Cardiac fibroblast (primary cell): ENCODE results near the gene ANKMY1.

ENCODE experiments used
- DNase-seq, 2 donors: peaks; one replicate each; pipeline versions ENCODE4 v3.0.0 to v3.0.0-alpha.2; 2010; ENCODE audit warnings: low read depth in 2 of 2
- H3K4me3 ChIP-seq, 2 donors: replicated peaks in 1 of 2; 1 replicate in 1 of 2; 2 replicates in 1 of 2; pipeline ENCODE4 v1.5.1; 2011; ENCODE audit warnings: low read depth in 2 of 2, low read length in 2 of 2, mild to moderate bottlenecking in 2 of 2, moderate library complexity in 1 of 2
- TF ChIP-seq, protein P1 (sequence below): IDR thresholded peaks from one replicate; pipeline ENCODE4 v1.5.1; 2011; ENCODE audit warnings: low read depth, mild to moderate bottlenecking, low read length, inconsistent platforms

ANKMY1 gene

DNA sequence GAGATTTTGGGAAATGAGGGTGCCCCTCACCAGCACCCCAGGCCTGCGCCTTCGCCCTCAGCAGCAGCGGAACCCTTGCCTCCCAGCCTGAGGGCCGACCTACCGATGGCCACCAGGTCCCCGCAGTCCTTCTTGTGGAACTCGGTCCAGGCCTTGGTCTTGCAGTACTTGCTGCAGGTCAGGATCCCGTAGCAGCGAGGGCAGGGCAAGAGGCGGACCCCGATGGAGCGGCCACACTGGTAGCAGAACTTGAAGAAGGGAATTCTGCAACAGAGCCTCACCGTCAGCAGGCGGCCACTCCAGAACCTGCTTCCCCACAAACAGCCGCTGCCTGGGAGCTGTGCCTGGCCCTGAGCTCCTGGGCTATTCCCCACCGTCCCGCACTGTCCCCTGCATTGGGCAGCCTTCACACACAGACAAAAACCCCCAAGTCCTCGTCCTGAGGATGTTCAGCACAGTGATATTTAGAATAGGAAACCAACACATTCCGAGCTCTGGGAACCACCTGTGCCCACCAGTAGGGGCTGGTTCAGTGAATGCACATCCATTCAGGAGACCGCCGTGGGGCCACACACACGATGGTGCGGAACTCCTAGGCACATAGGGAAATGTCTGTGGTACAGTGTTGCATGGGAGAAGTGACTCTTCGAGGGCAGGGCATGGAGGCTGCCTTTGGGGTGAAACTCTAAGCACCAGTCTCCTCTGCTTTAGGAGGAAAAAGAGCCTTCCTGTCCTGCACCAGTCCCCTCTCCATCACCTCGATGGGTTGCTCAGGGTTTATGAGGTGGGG lies 76.8 kb downstream of the ANKMY1 start:
- no peak for DNase-seq
- no peak overlapping the region for H3K4me3 ChIP-seq
- TF ChIP-seq, protein P1, sequence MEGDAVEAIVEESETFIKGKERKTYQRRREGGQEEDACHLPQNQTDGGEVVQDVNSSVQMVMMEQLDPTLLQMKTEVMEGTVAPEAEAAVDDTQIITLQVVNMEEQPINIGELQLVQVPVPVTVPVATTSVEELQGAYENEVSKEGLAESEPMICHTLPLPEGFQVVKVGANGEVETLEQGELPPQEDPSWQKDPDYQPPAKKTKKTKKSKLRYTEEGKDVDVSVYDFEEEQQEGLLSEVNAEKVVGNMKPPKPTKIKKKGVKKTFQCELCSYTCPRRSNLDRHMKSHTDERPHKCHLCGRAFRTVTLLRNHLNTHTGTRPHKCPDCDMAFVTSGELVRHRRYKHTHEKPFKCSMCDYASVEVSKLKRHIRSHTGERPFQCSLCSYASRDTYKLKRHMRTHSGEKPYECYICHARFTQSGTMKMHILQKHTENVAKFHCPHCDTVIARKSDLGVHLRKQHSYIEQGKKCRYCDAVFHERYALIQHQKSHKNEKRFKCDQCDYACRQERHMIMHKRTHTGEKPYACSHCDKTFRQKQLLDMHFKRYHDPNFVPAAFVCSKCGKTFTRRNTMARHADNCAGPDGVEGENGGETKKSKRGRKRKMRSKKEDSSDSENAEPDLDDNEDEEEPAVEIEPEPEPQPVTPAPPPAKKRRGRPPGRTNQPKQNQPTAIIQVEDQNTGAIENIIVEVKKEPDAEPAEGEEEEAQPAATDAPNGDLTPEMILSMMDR, result no peak

DNA sequence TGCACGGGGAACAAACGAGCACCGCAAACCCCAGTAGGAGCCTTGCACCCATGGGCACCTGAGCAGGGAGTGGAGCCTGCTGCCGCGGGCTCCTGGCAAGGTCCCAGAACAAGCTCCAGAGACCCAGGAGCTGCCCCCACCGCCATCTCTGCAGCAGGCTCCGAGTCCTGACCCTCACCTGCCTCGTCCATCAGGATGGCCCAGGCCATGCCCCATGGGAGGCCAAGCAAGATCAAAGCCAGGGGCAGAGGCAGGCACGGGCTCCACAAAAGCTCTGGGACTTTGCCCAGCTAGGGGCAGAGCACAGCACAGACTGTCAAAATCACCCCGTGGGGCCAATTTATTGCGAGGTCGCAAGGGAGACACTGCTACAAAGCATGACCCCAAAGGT lies 78.7 kb downstream of the ANKMY1 start:
- H3K4me3 ChIP-seq, result no peak overlapping the region
- no peak for DNase-seq
- TF ChIP-seq, protein P1, result no peak

DNA sequence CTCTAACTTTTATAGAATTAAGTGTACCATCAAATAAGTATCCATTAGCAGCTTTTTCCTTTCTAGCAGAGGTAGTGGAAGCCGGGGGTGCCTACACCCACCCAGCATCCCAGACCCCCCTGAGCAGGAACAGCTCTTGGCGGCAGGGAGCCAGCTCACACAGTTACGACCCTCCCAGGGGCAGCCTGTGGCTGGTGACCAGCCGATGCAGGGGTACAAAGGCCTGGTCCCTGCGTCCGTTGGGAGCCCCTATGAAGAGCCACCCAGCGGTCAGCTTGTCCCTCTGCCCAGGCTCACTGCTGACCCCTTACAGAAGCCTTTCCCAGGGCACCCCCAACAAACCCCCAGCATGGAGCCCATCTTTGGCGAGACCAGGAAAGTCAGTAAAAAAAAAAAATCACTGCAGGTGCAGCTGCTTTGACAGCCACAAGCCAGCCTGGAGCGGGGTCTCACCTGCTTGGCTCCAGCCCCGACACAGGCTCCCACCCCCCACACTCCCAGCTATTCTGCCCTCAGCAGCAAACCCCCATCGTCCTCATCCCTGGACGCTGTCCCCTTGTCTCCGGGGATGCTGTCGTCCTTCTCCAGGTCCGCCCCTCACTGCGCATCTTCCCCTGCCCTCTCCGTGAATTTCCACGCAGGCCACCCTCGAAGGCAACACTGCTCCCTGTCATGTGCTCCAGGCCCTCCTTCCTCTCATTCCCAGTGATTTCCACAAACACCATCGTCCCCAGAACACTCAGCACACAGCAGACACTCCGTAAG lies 79.3 kb downstream of the ANKMY1 start:
- TF ChIP-seq, protein P1, result no peak
- no peak for DNase-seq
- H3K4me3 ChIP-seq, result no peak overlapping the region

DNA sequence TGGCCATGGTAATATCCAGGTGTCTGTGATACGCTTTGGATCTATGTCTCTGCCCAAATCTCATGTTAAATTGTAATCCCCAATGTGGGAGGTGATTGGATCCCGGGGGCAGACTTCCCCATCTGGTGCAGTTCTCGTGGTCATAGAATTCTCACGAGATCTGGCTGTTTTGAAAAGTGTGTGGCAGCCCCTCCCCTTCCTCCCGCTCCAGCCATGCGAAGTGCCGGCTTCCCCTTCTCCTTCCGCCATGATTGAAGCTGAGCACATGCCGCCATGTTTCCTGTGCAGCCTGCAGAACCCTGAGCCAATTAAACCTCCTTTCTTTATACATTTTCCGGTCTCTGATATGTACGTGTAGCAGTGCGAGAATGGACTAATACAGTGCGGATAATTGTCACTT lies 79.9 kb downstream of the ANKMY1 start:
- TF ChIP-seq, protein P1, result no peak
- no peak overlapping the region for H3K4me3 ChIP-seq
- no peak for DNase-seq

DNA sequence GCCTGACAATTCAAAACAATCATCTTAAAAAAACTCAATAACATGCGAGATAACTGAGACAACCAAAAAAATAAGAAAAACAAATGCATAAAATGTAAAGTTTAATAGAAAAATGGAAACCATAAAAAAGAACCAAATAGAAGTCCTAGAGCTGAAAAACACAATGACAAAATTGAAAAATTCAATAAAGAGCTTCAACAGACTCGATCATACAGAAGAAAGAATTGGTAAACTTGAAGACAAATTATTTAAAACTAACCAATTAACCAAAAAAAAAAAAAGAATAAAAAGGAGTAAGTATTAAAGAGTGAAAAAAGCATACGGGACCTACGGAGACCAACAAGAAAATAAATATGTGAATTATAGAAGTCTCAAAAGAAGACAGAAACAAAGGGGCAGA lies 84.6 kb downstream of the ANKMY1 start:
- H3K4me3 ChIP-seq, result no peak overlapping the region
- TF ChIP-seq, protein P1, result no peak
- no peak for DNase-seq

DNA sequence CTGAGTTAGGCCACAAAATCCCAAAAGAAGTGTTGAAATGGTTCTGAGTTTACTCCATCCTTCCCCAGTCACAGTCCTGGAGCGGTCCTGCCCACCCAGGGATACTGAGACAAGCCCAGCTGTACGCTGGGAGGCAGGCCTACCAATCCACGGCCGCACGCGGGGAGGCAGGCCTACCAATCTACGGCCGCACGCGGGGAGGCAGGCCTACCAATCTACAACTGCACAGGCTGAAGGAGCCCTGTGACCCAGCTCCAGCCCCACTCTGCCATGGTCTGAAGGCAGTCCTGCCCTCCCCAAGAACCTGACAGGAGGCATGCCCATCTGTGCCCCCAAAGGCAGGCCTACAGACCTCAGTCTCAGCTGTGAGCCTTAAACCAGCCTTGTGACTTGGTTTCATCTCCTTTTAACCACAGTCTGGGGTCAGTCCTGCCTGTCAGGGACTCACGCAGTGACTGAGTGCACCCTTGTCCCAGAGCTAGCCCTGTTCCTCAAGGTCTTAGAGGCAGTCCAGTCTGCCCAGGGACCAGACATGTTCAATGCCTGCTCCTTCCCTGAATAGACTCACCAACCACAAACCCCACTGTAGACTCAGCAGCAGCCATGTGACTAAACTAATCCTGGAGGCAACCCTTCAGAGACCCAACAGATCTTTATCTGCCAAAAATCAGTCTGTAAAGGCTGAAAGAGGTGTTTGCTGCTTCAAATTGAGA lies 85.6 kb downstream of the ANKMY1 start:
- TF ChIP-seq, protein P1, result no peak
- DNase-seq, result no peak
- no peak overlapping the region for H3K4me3 ChIP-seq
